ENCODE results near the gene TCF25.

Gene TCF25

GRCh38 chr16:89828199-89828869 lies 45.1 kb upstream of the TCF25 start, which contains the start of gene SPIRE2:
Gene SPIRE2, plus strand, starts transcription at chr16:89828475. Its CDS starts 76 bp downstream, at chr16:89828551.
- TF ChIP-seq CREB1 (IDR thresholded peaks at IDR 0.05; ENCODE audit: low read depth), result no peak
- no peak for TF ChIP-seq CEBPB (IDR thresholded peaks at IDR 0.05)
- peak; percentile 36; the same call in 1 of the 2 replicates for TF ChIP-seq EP300 (IDR thresholded peaks at IDR 0.05; ENCODE audit: borderline replicate concordance)
- TF ChIP-seq TAF1 (IDR thresholded peaks at IDR 0.05; ENCODE audit: low read depth), result no peak
- no peak for TF ChIP-seq TEAD4 (IDR thresholded peaks at IDR 0.05)
- TF ChIP-seq, protein P1, sequence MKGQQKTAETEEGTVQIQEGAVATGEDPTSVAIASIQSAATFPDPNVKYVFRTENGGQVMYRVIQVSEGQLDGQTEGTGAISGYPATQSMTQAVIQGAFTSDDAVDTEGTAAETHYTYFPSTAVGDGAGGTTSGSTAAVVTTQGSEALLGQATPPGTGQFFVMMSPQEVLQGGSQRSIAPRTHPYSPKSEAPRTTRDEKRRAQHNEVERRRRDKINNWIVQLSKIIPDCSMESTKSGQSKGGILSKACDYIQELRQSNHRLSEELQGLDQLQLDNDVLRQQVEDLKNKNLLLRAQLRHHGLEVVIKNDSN (IDR thresholded peaks at IDR 0.05), result no peak
- TF ChIP-seq, protein P2, sequence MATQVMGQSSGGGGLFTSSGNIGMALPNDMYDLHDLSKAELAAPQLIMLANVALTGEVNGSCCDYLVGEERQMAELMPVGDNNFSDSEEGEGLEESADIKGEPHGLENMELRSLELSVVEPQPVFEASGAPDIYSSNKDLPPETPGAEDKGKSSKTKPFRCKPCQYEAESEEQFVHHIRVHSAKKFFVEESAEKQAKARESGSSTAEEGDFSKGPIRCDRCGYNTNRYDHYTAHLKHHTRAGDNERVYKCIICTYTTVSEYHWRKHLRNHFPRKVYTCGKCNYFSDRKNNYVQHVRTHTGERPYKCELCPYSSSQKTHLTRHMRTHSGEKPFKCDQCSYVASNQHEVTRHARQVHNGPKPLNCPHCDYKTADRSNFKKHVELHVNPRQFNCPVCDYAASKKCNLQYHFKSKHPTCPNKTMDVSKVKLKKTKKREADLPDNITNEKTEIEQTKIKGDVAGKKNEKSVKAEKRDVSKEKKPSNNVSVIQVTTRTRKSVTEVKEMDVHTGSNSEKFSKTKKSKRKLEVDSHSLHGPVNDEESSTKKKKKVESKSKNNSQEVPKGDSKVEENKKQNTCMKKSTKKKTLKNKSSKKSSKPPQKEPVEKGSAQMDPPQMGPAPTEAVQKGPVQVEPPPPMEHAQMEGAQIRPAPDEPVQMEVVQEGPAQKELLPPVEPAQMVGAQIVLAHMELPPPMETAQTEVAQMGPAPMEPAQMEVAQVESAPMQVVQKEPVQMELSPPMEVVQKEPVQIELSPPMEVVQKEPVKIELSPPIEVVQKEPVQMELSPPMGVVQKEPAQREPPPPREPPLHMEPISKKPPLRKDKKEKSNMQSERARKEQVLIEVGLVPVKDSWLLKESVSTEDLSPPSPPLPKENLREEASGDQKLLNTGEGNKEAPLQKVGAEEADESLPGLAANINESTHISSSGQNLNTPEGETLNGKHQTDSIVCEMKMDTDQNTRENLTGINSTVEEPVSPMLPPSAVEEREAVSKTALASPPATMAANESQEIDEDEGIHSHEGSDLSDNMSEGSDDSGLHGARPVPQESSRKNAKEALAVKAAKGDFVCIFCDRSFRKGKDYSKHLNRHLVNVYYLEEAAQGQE (IDR thresholded peaks at IDR 0.05; ENCODE audit: low read depth), result peak; percentile 86
- no peak for TF ChIP-seq FOXM1 (IDR thresholded peaks at IDR 0.05; ENCODE audit: borderline replicate concordance, low read depth)
- peak; percentile 57; the same call in 1 of the 2 replicates for TF ChIP-seq YY1 (IDR thresholded peaks at IDR 0.05; ENCODE audit: low read depth)
- TF ChIP-seq ZBTB7A (IDR thresholded peaks at IDR 0.05; ENCODE audit: low read depth), result no peak
- no peak for TF ChIP-seq NFIC (IDR thresholded peaks at IDR 0.05)
- 0 out of 2 replicates have a peak, but pooled peaks have one; percentile 20 for TF ChIP-seq EGR1 (IDR thresholded peaks at IDR 0.05)
- TF ChIP-seq, protein P3, sequence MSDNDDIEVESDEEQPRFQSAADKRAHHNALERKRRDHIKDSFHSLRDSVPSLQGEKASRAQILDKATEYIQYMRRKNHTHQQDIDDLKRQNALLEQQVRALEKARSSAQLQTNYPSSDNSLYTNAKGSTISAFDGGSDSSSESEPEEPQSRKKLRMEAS (IDR thresholded peaks at IDR 0.05), result peak; percentile 51

GRCh38 chr16:89828870-89829629 lies 44.3 kb upstream of the TCF25 start:
- TF ChIP-seq, protein P1 (IDR thresholded peaks at IDR 0.05), result no peak
- peak; percentile 31; the same call in 1 of the 2 replicates for TF ChIP-seq TAF1 (IDR thresholded peaks at IDR 0.05; ENCODE audit: low read depth)
- TF ChIP-seq, protein P2 (IDR thresholded peaks at IDR 0.05; ENCODE audit: low read depth), result no peak
- TF ChIP-seq ZBTB7A (IDR thresholded peaks at IDR 0.05; ENCODE audit: low read depth), result peak; percentile 54; the same call in 1 of the 2 replicates
- no peak for TF ChIP-seq TEAD4 (IDR thresholded peaks at IDR 0.05)

- TF ChIP-seq, protein P2 (IDR thresholded peaks at IDR 0.05; ENCODE audit: low read depth), result no peak
- TF ChIP-seq ZBTB7A (IDR thresholded peaks at IDR 0.05; ENCODE audit: low read depth) (no peak), FOXM1 (IDR thresholded peaks at IDR 0.05; ENCODE audit: borderline replicate concordance, low read depth) (no peak), TCF12 (IDR thresholded peaks at IDR 0.05; ENCODE audit: low read depth) (no peak), YY1 (IDR thresholded peaks at IDR 0.05; ENCODE audit: low read depth) (no peak), TEAD4 (IDR thresholded peaks at IDR 0.05) (no peak), EGR1 (IDR thresholded peaks at IDR 0.05) (no peak), TAF1 (IDR thresholded peaks at IDR 0.05; ENCODE audit: low read depth) (no peak), CREB1 (IDR thresholded peaks at IDR 0.05; ENCODE audit: low read depth) (no peak), RAD21 (IDR thresholded peaks at IDR 0.05; ENCODE audit: low read depth) (no peak), CEBPB (IDR thresholded peaks at IDR 0.05) (no peak), NFIC (IDR thresholded peaks at IDR 0.05) (no peak), EP300 (IDR thresholded peaks at IDR 0.05; ENCODE audit: borderline replicate concordance) (no peak)
- TF ChIP-seq, protein P1 (IDR thresholded peaks at IDR 0.05), result no peak
- TF ChIP-seq, protein P3 (IDR thresholded peaks at IDR 0.05), result no peak
These were observed 43.6 kb upstream of the TCF25 start for GRCh38 chr16:89829630-89830437.

Measured in Ishikawa (cell line).